ENCODE results near the gene SIN3B. TPM values are rescaled to one million over a fixed set of nuclear protein-coding genes. Genes with fewer than 3 reads are reported as not detected.

The SIN3B gene
- total RNA-seq, 2 donors from 2014 or later, result 50.7 to 51.1 TPM

GRCh38 chr19:16889883-16890460 is 60.8 kb downstream of the SIN3B start:
- no peak overlapping the region for H3K4me3 Mint-ChIP-seq
- no peaks in the 10 kb centered on the region for H3K36me3 Mint-ChIP-seq (ENCODE audit: insufficient read depth in 2 of 2)
- no peak overlapping the region for H3K27ac Mint-ChIP-seq
- DNase-seq, result no peak
- H3K9me3 Mint-ChIP-seq, result no peaks in the 10 kb centered on the region
- no peak for ATAC-seq (replicated peaks in 1 of 2)
- H3K27me3 Mint-ChIP-seq (ENCODE audit: low read depth), result peaks cover 20% of the 10 kb centered on the region
- no peaks in the 10 kb centered on the region for H3K4me1 Mint-ChIP-seq (ENCODE audit: low read depth)

GRCh38 chr19:16890461-16891184 is 61.4 kb downstream of the SIN3B start:
- ATAC-seq (replicated peaks in 1 of 2), result no peak

GRCh38 chr19:16891696-16892382 is 62.6 kb downstream of the SIN3B start:
- Mint-ChIP-seq H3K9me3 (no peaks in the 10 kb centered on the region), H3K4me1 (ENCODE audit: low read depth) (no peaks in the 10 kb centered on the region)
- DNase-seq, result no peak

More at GRCh38 chr19:16890461-16891184, 61.4 kb downstream of the SIN3B start:
- no peak overlapping the region for H3K27ac Mint-ChIP-seq
- no peak for DNase-seq
- H3K4me3 Mint-ChIP-seq, result no peak overlapping the region
- no peaks in the 10 kb centered on the region for H3K4me1 Mint-ChIP-seq (ENCODE audit: low read depth)
- no peaks in the 10 kb centered on the region for H3K36me3 Mint-ChIP-seq (ENCODE audit: insufficient read depth in 2 of 2)
- no peaks in the 10 kb centered on the region for H3K9me3 Mint-ChIP-seq
- H3K27me3 Mint-ChIP-seq (ENCODE audit: low read depth), result peaks cover 26% of the 10 kb centered on the region

GRCh38 chr19:16892436-16892835 is 63.2 kb downstream of the SIN3B start:
- DNase-seq, result no peak
- H3K4me3 Mint-ChIP-seq, result no peak overlapping the region
- H3K36me3 Mint-ChIP-seq (ENCODE audit: insufficient read depth in 2 of 2), result no peaks in the 10 kb centered on the region
- peaks cover 27% of the 10 kb centered on the region for H3K27me3 Mint-ChIP-seq (ENCODE audit: low read depth)
- ATAC-seq (replicated peaks in 1 of 2), result no peak
- H3K27ac Mint-ChIP-seq, result no peak overlapping the region
- H3K4me1 Mint-ChIP-seq (ENCODE audit: low read depth), result no peaks in the 10 kb centered on the region
- H3K9me3 Mint-ChIP-seq, result no peaks in the 10 kb centered on the region

More at GRCh38 chr19:16891696-16892382, 62.6 kb downstream of the SIN3B start:
- no peak for ATAC-seq (replicated peaks in 1 of 2)
- peaks cover 27% of the 10 kb centered on the region for H3K27me3 Mint-ChIP-seq (ENCODE audit: low read depth)
- no peak overlapping the region for H3K4me3 Mint-ChIP-seq
- H3K27ac Mint-ChIP-seq, result no peak overlapping the region
- H3K36me3 Mint-ChIP-seq (ENCODE audit: insufficient read depth in 2 of 2), result no peaks in the 10 kb centered on the region

- Mint-ChIP-seq H3K27ac (no peak overlapping the region), H3K4me1 (ENCODE audit: low read depth) (no peaks in the 10 kb centered on the region), H3K36me3 (ENCODE audit: insufficient read depth in 2 of 2) (no peaks in the 10 kb centered on the region), H3K27me3 (ENCODE audit: low read depth) (peaks cover 29% of the 10 kb centered on the region), H3K4me3 (no peak overlapping the region), H3K9me3 (no peaks in the 10 kb centered on the region)
- ATAC-seq (replicated peaks in 1 of 2) (peak in 1 of 2 donors; percentile 23), DNase-seq (no peak)
Measured at GRCh38 chr19:16892868-16893685, 63.9 kb downstream of the SIN3B start.

GRCh38 chr19:16893686-16893989 is 64.4 kb downstream of the SIN3B start:
- H3K36me3 Mint-ChIP-seq (ENCODE audit: insufficient read depth in 2 of 2), result no peaks in the 10 kb centered on the region
- H3K4me1 Mint-ChIP-seq (ENCODE audit: low read depth), result peaks cover 4% of the 10 kb centered on the region
- H3K27ac Mint-ChIP-seq, result no peak overlapping the region
- no peak overlapping the region for H3K4me3 Mint-ChIP-seq
- ATAC-seq (replicated peaks in 1 of 2) (no peak), DNase-seq (peak in 1 of 2 donors; percentile 10)
- no peaks in the 10 kb centered on the region for H3K9me3 Mint-ChIP-seq
- H3K27me3 Mint-ChIP-seq (ENCODE audit: low read depth), result peaks cover 34% of the 10 kb centered on the region

GRCh38 chr19:16894080-16894479 is 64.9 kb downstream of the SIN3B start:
- Mint-ChIP-seq H3K4me3 (no peak overlapping the region), H3K27ac (no peak overlapping the region), H3K4me1 (ENCODE audit: low read depth) (peaks cover 5% of the 10 kb centered on the region), H3K9me3 (no peaks in the 10 kb centered on the region), H3K27me3 (ENCODE audit: low read depth) (peaks cover 38% of the 10 kb centered on the region), H3K36me3 (ENCODE audit: insufficient read depth in 2 of 2) (no peaks in the 10 kb centered on the region)
- ATAC-seq (replicated peaks in 1 of 2) (no peak), DNase-seq (no peak)

GRCh38 chr19:16895467-16896145 is 66.4 kb downstream of the SIN3B start:
- Mint-ChIP-seq H3K27me3 (ENCODE audit: low read depth) (peaks cover 38% of the 10 kb centered on the region), H3K4me1 (ENCODE audit: low read depth) (peaks cover 5% of the 10 kb centered on the region), H3K9me3 (no peaks in the 10 kb centered on the region), H3K4me3 (peak overlapping the region; percentile 54 to 61), H3K27ac (no peak overlapping the region), H3K36me3 (ENCODE audit: insufficient read depth in 2 of 2) (no peaks in the 10 kb centered on the region)
- ATAC-seq (replicated peaks in 1 of 2) (no peak), DNase-seq (no peak)

- peak overlapping the region; percentile 73 to 74 for H3K4me3 Mint-ChIP-seq
- no peaks in the 10 kb centered on the region for H3K9me3 Mint-ChIP-seq
- DNase-seq, result peak; percentile 10 to 12
- H3K36me3 Mint-ChIP-seq (ENCODE audit: insufficient read depth in 2 of 2), result no peaks in the 10 kb centered on the region
- ATAC-seq (replicated peaks in 1 of 2), result peak; percentile 35 to 42
- peak overlapping the region; percentile 89 for H3K27ac Mint-ChIP-seq
- peaks cover 5% of the 10 kb centered on the region for H3K4me1 Mint-ChIP-seq (ENCODE audit: low read depth)
- peaks cover 38% of the 10 kb centered on the region for H3K27me3 Mint-ChIP-seq (ENCODE audit: low read depth)
Measured at GRCh38 chr19:16896146-16897028, 67.2 kb downstream of the SIN3B start.

GRCh38 chr19:16897029-16897855 is 68.0 kb downstream of the SIN3B start:
- ATAC-seq (replicated peaks in 1 of 2) (peak; percentile 67 to 77), DNase-seq (peak; percentile 76 to 84)
- peaks cover 36% of the 10 kb centered on the region for H3K27me3 Mint-ChIP-seq (ENCODE audit: low read depth)
- H3K9me3 Mint-ChIP-seq, result no peaks in the 10 kb centered on the region
- H3K36me3 Mint-ChIP-seq (ENCODE audit: insufficient read depth in 2 of 2), result no peaks in the 10 kb centered on the region
- H3K4me3 Mint-ChIP-seq, result peak overlapping the region; percentile 73 to 74
- peak overlapping the region; percentile 89 for H3K27ac Mint-ChIP-seq
- H3K4me1 Mint-ChIP-seq (ENCODE audit: low read depth), result peaks cover 5% of the 10 kb centered on the region

GRCh38 chr19:16897856-16898161 is 68.6 kb downstream of the SIN3B start:
- ATAC-seq (replicated peaks in 1 of 2) (peak; percentile 6 to 27), DNase-seq (peak in 1 of 2 donors; percentile 18)
- H3K4me3 Mint-ChIP-seq, result peak overlapping the region; percentile 67 to 74
- peaks cover 5% of the 10 kb centered on the region for H3K4me1 Mint-ChIP-seq (ENCODE audit: low read depth)
- H3K27me3 Mint-ChIP-seq (ENCODE audit: low read depth), result peaks cover 31% of the 10 kb centered on the region
- peak overlapping the region; percentile 77 for H3K27ac Mint-ChIP-seq
- H3K36me3 Mint-ChIP-seq (ENCODE audit: insufficient read depth in 2 of 2), result no peaks in the 10 kb centered on the region
- H3K9me3 Mint-ChIP-seq, result no peaks in the 10 kb centered on the region

Data from activated T-cell treated with anti-CD3 and anti-CD28 coated beads, Interleukin-2, amount 50 U/mL, for 72 hours (primary cell).